ENCODE measurements around the gene EP300. TPM values are rescaled to one million over a fixed set of nuclear protein-coding genes. Genes with fewer than 3 reads are reported as not detected.
"Not testable (repeated sequence)": the region's sequence is repeated elsewhere in the genome, so short reads cannot be mapped to it uniquely, and the experiment has no call there.

Gene EP300
- total RNA-seq, 2 experiments from 2014 or later: 35.6 to 39.9 TPM

GRCh38 chr22:41124086-41124485, 31.7 kb downstream of the EP300 start:
- ChIA-PET CTCF (no interaction called here), POLR2A (no interaction called here)
- DNase-seq: no peak
- Mint-ChIP-seq H3K4me1 (ENCODE audit: low read depth) (peaks cover 24% of the 10 kb centered on the region), H3K27ac (no peak overlapping the region), H3K4me3 (no peak overlapping the region), H3K36me3 (peaks cover 36% of the 10 kb centered on the region), H3K27me3 (no peaks in the 10 kb centered on the region), H3K9me3 (no peaks in the 10 kb centered on the region)
- intact Hi-C loops (cut with micrococcal nuclease): no loop called here

- H3K27me3 Mint-ChIP-seq: no peaks in the 10 kb centered on the region
- POLR2A ChIA-PET: no interaction called here
- CTCF ChIA-PET: no interaction called here
- no peak for DNase-seq
- H3K4me1 Mint-ChIP-seq (ENCODE audit: low read depth): peaks cover 6% of the 10 kb centered on the region
- H3K27ac Mint-ChIP-seq: no peak overlapping the region
- intact Hi-C loops (cut with micrococcal nuclease): no loop called here
- no peak overlapping the region for H3K4me3 Mint-ChIP-seq
- no peaks in the 10 kb centered on the region for H3K9me3 Mint-ChIP-seq
- H3K36me3 Mint-ChIP-seq: peaks cover 45% of the 10 kb centered on the region
These were observed 35.1 kb downstream of the EP300 start for GRCh38 chr22:41127451-41127850.

GRCh38 chr22:41128606-41129005, 36.2 kb downstream of the EP300 start:
- no peak overlapping the region for H3K27ac Mint-ChIP-seq
- peaks cover 41% of the 10 kb centered on the region for H3K36me3 Mint-ChIP-seq
- DNase-seq: no peak
- ChIA-PET POLR2A (no interaction called here), CTCF (no interaction called here)
- intact Hi-C loops (cut with micrococcal nuclease): no loop called here
- H3K9me3 Mint-ChIP-seq: no peaks in the 10 kb centered on the region
- no peaks in the 10 kb centered on the region for H3K27me3 Mint-ChIP-seq
- H3K4me3 Mint-ChIP-seq: no peak overlapping the region
- H3K4me1 Mint-ChIP-seq (ENCODE audit: low read depth): no peaks in the 10 kb centered on the region

- CTCF ChIA-PET: interaction anchor here (0.9 kb wide), 1 partner anchor 209 kb away, joined by 3 read pairs; no protein-coding TSS in a partner anchor
- POLR2A ChIA-PET: no interaction called here
- DNase-seq: no peak
- H3K4me1 Mint-ChIP-seq (ENCODE audit: low read depth): peaks cover 2% of the 10 kb centered on the region
- H3K36me3 Mint-ChIP-seq: peaks cover 49% of the 10 kb centered on the region
- no peak overlapping the region for H3K4me3 Mint-ChIP-seq
- H3K9me3 Mint-ChIP-seq: no peaks in the 10 kb centered on the region
- H3K27ac Mint-ChIP-seq: no peak overlapping the region
- intact Hi-C loops (cut with micrococcal nuclease): no loop called here
- H3K27me3 Mint-ChIP-seq: no peaks in the 10 kb centered on the region
These were observed 40.2 kb downstream of the EP300 start for GRCh38 chr22:41132550-41132949.

GRCh38 chr22:41140365-41140957, 48.1 kb downstream of the EP300 start:
- H3K27ac Mint-ChIP-seq: no peak overlapping the region
- H3K9me3 Mint-ChIP-seq: no peaks in the 10 kb centered on the region

GRCh38 chr22:41145921-41146320, 53.5 kb downstream of the EP300 start:
- H3K4me3 Mint-ChIP-seq; intact Hi-C loops (cut with micrococcal nuclease); DNase-seq; H3K4me1 Mint-ChIP-seq (ENCODE audit: low read depth); H3K27ac Mint-ChIP-seq; H3K27me3 Mint-ChIP-seq; H3K9me3 Mint-ChIP-seq; CTCF ChIA-PET: not testable (repeated sequence)
- peaks cover 47% of the 10 kb centered on the region for H3K36me3 Mint-ChIP-seq
- POLR2A ChIA-PET: interaction anchor here (0.9 kb wide), 1 partner anchor 8 kb away, joined by 3 read pairs; no protein-coding TSS in a partner anchor

More at GRCh38 chr22:41140365-41140957, 48.1 kb downstream of the EP300 start:
- H3K36me3 Mint-ChIP-seq: peaks cover 41% of the 10 kb centered on the region
- intact Hi-C loops (cut with micrococcal nuclease): no loop called here
- H3K4me3 Mint-ChIP-seq: no peak overlapping the region
- CTCF ChIA-PET: interaction anchor here (1.2 kb wide), 1 partner anchor 218 kb away, joined by 3 read pairs; no protein-coding TSS in a partner anchor
- no peaks in the 10 kb centered on the region for H3K4me1 Mint-ChIP-seq (ENCODE audit: low read depth)
- no peaks in the 10 kb centered on the region for H3K27me3 Mint-ChIP-seq
- no peak for DNase-seq
- POLR2A ChIA-PET: no interaction called here

GRCh38 chr22:41146573-41146972, 54.2 kb downstream of the EP300 start:
- Mint-ChIP-seq H3K27me3 (no peaks in the 10 kb centered on the region), H3K9me3 (no peaks in the 10 kb centered on the region), H3K27ac (no peak overlapping the region), H3K4me1 (ENCODE audit: low read depth) (no peaks in the 10 kb centered on the region), H3K36me3 (peaks cover 49% of the 10 kb centered on the region), H3K4me3 (no peak overlapping the region)
- CTCF ChIA-PET: no interaction called here
- no peak for DNase-seq
- intact Hi-C loops (cut with micrococcal nuclease): no loop called here
- POLR2A ChIA-PET: interaction anchor here (0.9 kb wide), 1 partner anchor 9 kb away, joined by 3 read pairs; no protein-coding TSS in a partner anchor

- H3K27ac Mint-ChIP-seq: no peak overlapping the region
- H3K4me3 Mint-ChIP-seq: no peak overlapping the region
- POLR2A ChIA-PET: interaction anchor here (0.8 kb wide), 1 partner anchor 225 kb away, joined by 3 read pairs; no protein-coding TSS in a partner anchor
- DNase-seq: no peak
- no peaks in the 10 kb centered on the region for H3K9me3 Mint-ChIP-seq
- no peaks in the 10 kb centered on the region for H3K27me3 Mint-ChIP-seq
- intact Hi-C loops (cut with micrococcal nuclease): no loop called here
- peaks cover 47% of the 10 kb centered on the region for H3K36me3 Mint-ChIP-seq
- H3K4me1 Mint-ChIP-seq (ENCODE audit: low read depth): no peaks in the 10 kb centered on the region
- CTCF ChIA-PET: no interaction called here
These were observed 55.3 kb downstream of the EP300 start for GRCh38 chr22:41147722-41148121.

- H3K9me3 Mint-ChIP-seq: no peaks in the 10 kb centered on the region
- ChIA-PET CTCF (interaction anchor here (0.9 kb wide), 1 partner anchor 231 kb away, joined by 3 read pairs; no protein-coding TSS in a partner anchor), POLR2A (no interaction called here)
- peaks cover 67% of the 10 kb centered on the region for H3K36me3 Mint-ChIP-seq
- H3K27ac Mint-ChIP-seq: no peak overlapping the region
- H3K27me3 Mint-ChIP-seq: no peaks in the 10 kb centered on the region
- no peak for DNase-seq
- no peaks in the 10 kb centered on the region for H3K4me1 Mint-ChIP-seq (ENCODE audit: low read depth)
- H3K4me3 Mint-ChIP-seq: no peak overlapping the region
- intact Hi-C loops (cut with micrococcal nuclease): no loop called here
These were observed 60.5 kb downstream of the EP300 start for GRCh38 chr22:41152902-41153301.

GRCh38 chr22:41157083-41157482, 64.7 kb downstream of the EP300 start:
- no peak overlapping the region for H3K4me3 Mint-ChIP-seq
- no peaks in the 10 kb centered on the region for H3K9me3 Mint-ChIP-seq
- DNase-seq: no peak
- H3K4me1 Mint-ChIP-seq (ENCODE audit: low read depth): no peaks in the 10 kb centered on the region
- no peak overlapping the region for H3K27ac Mint-ChIP-seq
- peaks cover 59% of the 10 kb centered on the region for H3K36me3 Mint-ChIP-seq
- intact Hi-C loops (cut with micrococcal nuclease): no loop called here
- H3K27me3 Mint-ChIP-seq: no peaks in the 10 kb centered on the region
- POLR2A ChIA-PET: no interaction called here
- CTCF ChIA-PET: interaction anchor here (2.7 kb wide), 1 partner anchor 235 kb away, joined by 13 read pairs; no protein-coding TSS in a partner anchor

GRCh38 chr22:41169157-41169556, 76.8 kb downstream of the EP300 start:
- no peaks in the 10 kb centered on the region for H3K9me3 Mint-ChIP-seq

GRCh38 chr22:41171996-41172395, 79.6 kb downstream of the EP300 start:
- H3K36me3 Mint-ChIP-seq: peaks cover 63% of the 10 kb centered on the region
- POLR2A ChIA-PET: no interaction called here
- no peaks in the 10 kb centered on the region for H3K27me3 Mint-ChIP-seq
- H3K4me1 Mint-ChIP-seq (ENCODE audit: low read depth): no peaks in the 10 kb centered on the region
- CTCF ChIA-PET: interaction anchor here (1.2 kb wide), 1 partner anchor 66 kb away, joined by 4 read pairs; no protein-coding TSS in a partner anchor
- intact Hi-C loops (cut with micrococcal nuclease): no loop called here
- H3K27ac Mint-ChIP-seq: no peak overlapping the region
- H3K4me3 Mint-ChIP-seq: no peak overlapping the region
- DNase-seq: no peak
- no peaks in the 10 kb centered on the region for H3K9me3 Mint-ChIP-seq

More at GRCh38 chr22:41169157-41169556, 76.8 kb downstream of the EP300 start:
- CTCF ChIA-PET: interaction anchor here (0.9 kb wide), 1 partner anchor 69 kb away, joined by 3 read pairs; no protein-coding TSS in a partner anchor
- intact Hi-C loops (cut with micrococcal nuclease): no loop called here
- no peak overlapping the region for H3K4me3 Mint-ChIP-seq
- H3K4me1 Mint-ChIP-seq (ENCODE audit: low read depth): no peaks in the 10 kb centered on the region
- no peak for DNase-seq
- no peak overlapping the region for H3K27ac Mint-ChIP-seq
- POLR2A ChIA-PET: interaction anchor here (0.6 kb wide), 1 partner anchor 77 kb away, joined by 3 read pairs; the partner anchor contains the start of gene EP300
- peaks cover 47% of the 10 kb centered on the region for H3K36me3 Mint-ChIP-seq
- no peaks in the 10 kb centered on the region for H3K27me3 Mint-ChIP-seq

- ChIA-PET CTCF (no interaction called here), POLR2A (no interaction called here)
- Mint-ChIP-seq H3K27ac (no peak overlapping the region), H3K27me3 (no peaks in the 10 kb centered on the region), H3K36me3 (peaks cover 56% of the 10 kb centered on the region), H3K9me3 (no peaks in the 10 kb centered on the region), H3K4me3 (no peak overlapping the region), H3K4me1 (ENCODE audit: low read depth) (no peaks in the 10 kb centered on the region)
- no peak for DNase-seq
- intact Hi-C loops (cut with micrococcal nuclease): no loop called here
These were observed 83.2 kb downstream of the EP300 start for GRCh38 chr22:41175546-41175945.

Measured in activated CD4-positive, alpha-beta memory T cell treated with anti-CD3 and anti-CD28 coated beads for 36 hours (primary cell).